ENCODE measurements around the gene GALNT16.

DNA sequence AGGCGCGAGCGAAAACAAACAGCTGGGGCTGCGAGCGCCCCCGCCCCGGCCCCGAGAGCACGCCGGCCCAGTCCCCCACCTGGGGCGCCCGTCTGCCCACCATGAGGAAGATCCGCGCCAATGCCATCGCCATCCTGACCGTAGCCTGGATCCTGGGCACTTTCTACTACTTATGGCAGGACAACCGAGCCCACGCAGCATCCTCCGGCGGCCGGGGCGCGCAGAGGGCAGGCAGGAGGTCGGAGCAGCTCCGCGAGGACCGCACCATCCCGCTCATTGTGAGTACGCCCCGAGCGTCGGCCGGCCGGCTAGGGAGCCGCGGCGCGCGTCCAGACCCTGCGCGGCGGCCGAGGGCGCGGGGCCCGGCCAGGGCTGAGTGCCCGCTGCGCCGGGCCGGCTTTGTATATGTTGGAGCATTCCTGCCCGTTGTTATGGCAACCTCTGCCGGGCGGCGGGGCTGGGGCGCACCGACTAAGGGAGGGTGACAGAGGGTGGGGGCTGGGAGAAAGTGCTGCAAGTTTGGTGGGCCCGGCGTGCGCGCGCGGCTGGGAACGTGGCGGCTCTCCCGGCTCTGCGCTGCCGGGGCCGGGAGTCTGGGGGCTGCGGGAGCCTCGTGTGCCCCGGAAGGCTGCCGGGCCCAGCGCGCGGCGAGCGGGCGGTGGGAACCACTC, 367 bp downstream of the GALNT16 start:
- TF ChIP-seq, protein P1, sequence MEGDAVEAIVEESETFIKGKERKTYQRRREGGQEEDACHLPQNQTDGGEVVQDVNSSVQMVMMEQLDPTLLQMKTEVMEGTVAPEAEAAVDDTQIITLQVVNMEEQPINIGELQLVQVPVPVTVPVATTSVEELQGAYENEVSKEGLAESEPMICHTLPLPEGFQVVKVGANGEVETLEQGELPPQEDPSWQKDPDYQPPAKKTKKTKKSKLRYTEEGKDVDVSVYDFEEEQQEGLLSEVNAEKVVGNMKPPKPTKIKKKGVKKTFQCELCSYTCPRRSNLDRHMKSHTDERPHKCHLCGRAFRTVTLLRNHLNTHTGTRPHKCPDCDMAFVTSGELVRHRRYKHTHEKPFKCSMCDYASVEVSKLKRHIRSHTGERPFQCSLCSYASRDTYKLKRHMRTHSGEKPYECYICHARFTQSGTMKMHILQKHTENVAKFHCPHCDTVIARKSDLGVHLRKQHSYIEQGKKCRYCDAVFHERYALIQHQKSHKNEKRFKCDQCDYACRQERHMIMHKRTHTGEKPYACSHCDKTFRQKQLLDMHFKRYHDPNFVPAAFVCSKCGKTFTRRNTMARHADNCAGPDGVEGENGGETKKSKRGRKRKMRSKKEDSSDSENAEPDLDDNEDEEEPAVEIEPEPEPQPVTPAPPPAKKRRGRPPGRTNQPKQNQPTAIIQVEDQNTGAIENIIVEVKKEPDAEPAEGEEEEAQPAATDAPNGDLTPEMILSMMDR (IDR thresholded peaks at IDR 0.05; ENCODE audit: low read length): no peak
- TF ChIP-seq EZH2 (optimal IDR thresholded peaks at IDR 0.05; ENCODE audit: low read depth, low read length): no peak

All from MM.1S (cell line).